CD4-positive, alpha-beta T cell (primary cell): ENCODE measurements around the gene ERC2. TPM values are rescaled to one million over a fixed set of nuclear protein-coding genes. Genes with fewer than 3 reads are reported as not detected.

Experiments used
- ATAC-seq: fragments of 200-7000 bp; cut with Tn5 transposase; one replicate; pipeline ENCODE4 v1.10.0; 2022; ENCODE audit warnings: mild to moderate bottlenecking; ENCODE audit not compliant: poor library complexity
- CTCF ChIA-PET: fragments of 350-600 bp; sonication (Branson Sonifier 250); formaldehyde crosslinking; loops from one replicate; lab custom pipeline; 2021; ENCODE audit warnings: antibody characterized with exemption, inconsistent platforms; lab: Charles Lee
- POLR2A ChIA-PET: fragments of 350-600 bp; sonication (Branson Sonifier 250); formaldehyde crosslinking; loops from one replicate; lab custom pipeline; 2021; ENCODE audit warnings: antibody characterized with exemption, inconsistent platforms; lab: Charles Lee
- DNase-seq, 14 experiments: peaks; one replicate each; pipeline ENCODE4 v3.0.0-alpha.2; 2013 to 2020; ENCODE audit warnings: mixed read lengths in 2 of 14
- H3K27ac ChIP-seq, 2 donors: one replicate each; pipeline versions ENCODE4 v1.5.1 to v1.7.0; 2013; ENCODE audit warnings: low read length in 2 of 2, low read depth in 1 of 2, mild to moderate bottlenecking in 1 of 2
- H3K27me3 ChIP-seq, 2 experiments: 1 replicate in 1 of 2; 2 replicates in 1 of 2; pipeline versions ENCODE4 v1.6.1 to v1.7.0; 2013; ENCODE audit warnings: low read length in 2 of 2, control low read depth in 1 of 2, mild to moderate bottlenecking in 1 of 2, moderate library complexity in 1 of 2; ENCODE audit not compliant: insufficient read depth in 2 of 2, control insufficient read depth in 1 of 2
- H3K36me3 ChIP-seq: one replicate; pipeline ENCODE4 v1.6.1; 2013; ENCODE audit warnings: low read length, control low read depth; ENCODE audit not compliant: insufficient read depth
- H3K4me1 ChIP-seq: one replicate; pipeline ENCODE4 v1.6.1; 2013; ENCODE audit warnings: low read length, control low read depth; ENCODE audit not compliant: insufficient read depth
- H3K4me3 ChIP-seq: one replicate; pipeline ENCODE4 v1.5.1; 2013; ENCODE audit warnings: mild to moderate bottlenecking, low read length, moderate library complexity
- H3K9me3 ChIP-seq, 2 experiments: 1 replicate in 1 of 2; 2 replicates in 1 of 2; pipeline versions ENCODE4 v1.6.1 to v1.7.0; 2013; ENCODE audit warnings: low read length in 2 of 2, mild to moderate bottlenecking in 2 of 2, control low read depth in 1 of 2, moderate library complexity in 1 of 2; ENCODE audit not compliant: control insufficient read depth in 1 of 2, insufficient read depth in 1 of 2
- H3K27ac Mint-ChIP-seq: one replicate; pipeline ENCODE4 v1.8.0; 2020; ENCODE audit warnings: mixed read lengths
- H3K27me3 Mint-ChIP-seq: one replicate; pipeline ENCODE4 v1.8.0; 2021; ENCODE audit warnings: mixed read lengths
- H3K36me3 Mint-ChIP-seq: one replicate; pipeline ENCODE4 v1.8.0; 2021; ENCODE audit warnings: low read depth, mixed read lengths
- H3K4me1 Mint-ChIP-seq: one replicate; pipeline ENCODE4 v1.8.0; 2021; ENCODE audit warnings: low read depth, mixed read lengths
- H3K4me3 Mint-ChIP-seq: one replicate; pipeline ENCODE4 v1.8.0; 2020; ENCODE audit warnings: mild to moderate bottlenecking, mixed read lengths
- H3K9me3 Mint-ChIP-seq: one replicate; pipeline ENCODE4 v1.8.0; 2020; ENCODE audit warnings: mixed read lengths
- intact Hi-C, 2 experiments: fragments of 100-400 bp; cut with DNase I in 1 of 2; cut with micrococcal nuclease in 1 of 2; formaldehyde crosslinking; loops; one replicate each; pipeline versions ENCODE4 v1.15.1 to v1.9.0; 2023 to 2025; cut with DNase I, micrococcal nuclease
- total RNA-seq, 174 experiments: library from RNA in 2 of 174; stranded (reverse) in 2 of 174; gene quantifications; one replicate each; pipeline ENCODE4 v1.2.3 and lab custom pipeline; 2021 to 2026
- TF ChIP-seq, protein P1 (sequence below): fragments of 200-600 bp; IDR thresholded peaks from one replicate; pipeline ENCODE4 v1.8.0; 2022; ENCODE audit warnings: antibody characterized with exemption, mild to moderate bottlenecking

The ERC2 gene
- total RNA-seq, 2 experiments from 2014 or later, result not detected

DNA sequence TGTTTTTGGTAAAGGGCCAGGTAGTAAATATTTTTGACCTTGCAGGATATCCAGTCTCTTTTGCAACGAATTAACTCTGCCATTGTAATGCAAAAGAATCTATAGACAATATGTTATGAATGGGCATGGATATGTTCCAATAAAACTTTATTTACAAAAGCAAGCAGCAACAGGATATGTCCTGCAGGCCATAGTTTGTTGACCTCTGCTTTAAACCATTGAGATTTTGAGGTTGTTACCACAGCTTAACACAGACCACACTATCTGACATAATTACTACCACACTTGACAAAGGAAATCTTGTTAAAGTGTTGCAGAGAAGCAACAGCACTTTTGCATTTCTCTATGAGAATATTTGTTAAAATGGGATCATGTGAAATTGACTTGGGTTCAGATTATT lies 349.3 kb downstream of the ERC2 start:
- ChIA-PET CTCF (no interaction called here), POLR2A (no interaction called here)
- no peak for DNase-seq
- Histone ChIP-seq H3K4me1 (no peaks in the 10 kb centered on the region), H3K4me3 (no peak overlapping the region), H3K36me3 (no peaks in the 10 kb centered on the region), H3K27me3 (no peaks in the 10 kb centered on the region), H3K9me3 (no peaks in the 10 kb centered on the region), H3K27ac (no peak overlapping the region)
- peaks cover 6% of the 10 kb centered on the region for H3K9me3 Mint-ChIP-seq
- TF ChIP-seq, protein P1, sequence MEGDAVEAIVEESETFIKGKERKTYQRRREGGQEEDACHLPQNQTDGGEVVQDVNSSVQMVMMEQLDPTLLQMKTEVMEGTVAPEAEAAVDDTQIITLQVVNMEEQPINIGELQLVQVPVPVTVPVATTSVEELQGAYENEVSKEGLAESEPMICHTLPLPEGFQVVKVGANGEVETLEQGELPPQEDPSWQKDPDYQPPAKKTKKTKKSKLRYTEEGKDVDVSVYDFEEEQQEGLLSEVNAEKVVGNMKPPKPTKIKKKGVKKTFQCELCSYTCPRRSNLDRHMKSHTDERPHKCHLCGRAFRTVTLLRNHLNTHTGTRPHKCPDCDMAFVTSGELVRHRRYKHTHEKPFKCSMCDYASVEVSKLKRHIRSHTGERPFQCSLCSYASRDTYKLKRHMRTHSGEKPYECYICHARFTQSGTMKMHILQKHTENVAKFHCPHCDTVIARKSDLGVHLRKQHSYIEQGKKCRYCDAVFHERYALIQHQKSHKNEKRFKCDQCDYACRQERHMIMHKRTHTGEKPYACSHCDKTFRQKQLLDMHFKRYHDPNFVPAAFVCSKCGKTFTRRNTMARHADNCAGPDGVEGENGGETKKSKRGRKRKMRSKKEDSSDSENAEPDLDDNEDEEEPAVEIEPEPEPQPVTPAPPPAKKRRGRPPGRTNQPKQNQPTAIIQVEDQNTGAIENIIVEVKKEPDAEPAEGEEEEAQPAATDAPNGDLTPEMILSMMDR, result no peak
- H3K27ac Mint-ChIP-seq, result no peak overlapping the region
- intact Hi-C loops, result no loop called here
- no peak overlapping the region for H3K4me3 Mint-ChIP-seq
- ATAC-seq, result no peak
- no peaks in the 10 kb centered on the region for H3K36me3 Mint-ChIP-seq
- no peaks in the 10 kb centered on the region for H3K27me3 Mint-ChIP-seq
- no peaks in the 10 kb centered on the region for H3K4me1 Mint-ChIP-seq

DNA sequence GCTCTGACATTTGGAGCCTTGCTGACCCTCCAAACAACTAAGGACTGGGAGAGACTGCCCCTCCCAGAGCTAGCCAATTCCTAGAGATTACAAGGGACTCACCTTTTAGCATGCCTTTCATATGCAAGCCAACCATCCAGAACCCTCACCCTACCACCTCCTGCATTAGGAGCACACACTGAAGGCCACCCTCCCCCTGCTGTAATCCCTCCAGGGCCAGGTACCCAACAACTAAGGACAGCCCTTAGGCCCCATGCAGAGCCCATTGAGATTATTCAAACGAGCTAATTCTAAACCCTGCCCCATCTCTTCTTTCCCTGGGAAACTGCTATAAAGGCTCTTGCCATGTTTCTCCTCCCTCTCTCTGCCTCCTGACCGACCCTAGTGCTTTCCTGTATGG lies 352.6 kb downstream of the ERC2 start:
- CTCF ChIA-PET, result no interaction called here
- Histone ChIP-seq H3K9me3 (no peaks in the 10 kb centered on the region), H3K27ac (no peak overlapping the region), H3K27me3 (no peaks in the 10 kb centered on the region), H3K4me3 (no peak overlapping the region), H3K36me3 (no peaks in the 10 kb centered on the region), H3K4me1 (no peaks in the 10 kb centered on the region)
- DNase-seq, result no peak
- H3K27ac Mint-ChIP-seq, result no peak overlapping the region
- H3K4me3 Mint-ChIP-seq, result no peak overlapping the region
- H3K4me1 Mint-ChIP-seq, result no peaks in the 10 kb centered on the region
- ATAC-seq, result no peak
- TF ChIP-seq, protein P1, result no peak
- no peaks in the 10 kb centered on the region for H3K27me3 Mint-ChIP-seq
- intact Hi-C loops, result no loop called here
- no peaks in the 10 kb centered on the region for H3K36me3 Mint-ChIP-seq
- peaks cover 7% of the 10 kb centered on the region for H3K9me3 Mint-ChIP-seq
- POLR2A ChIA-PET, result no interaction called here

DNA sequence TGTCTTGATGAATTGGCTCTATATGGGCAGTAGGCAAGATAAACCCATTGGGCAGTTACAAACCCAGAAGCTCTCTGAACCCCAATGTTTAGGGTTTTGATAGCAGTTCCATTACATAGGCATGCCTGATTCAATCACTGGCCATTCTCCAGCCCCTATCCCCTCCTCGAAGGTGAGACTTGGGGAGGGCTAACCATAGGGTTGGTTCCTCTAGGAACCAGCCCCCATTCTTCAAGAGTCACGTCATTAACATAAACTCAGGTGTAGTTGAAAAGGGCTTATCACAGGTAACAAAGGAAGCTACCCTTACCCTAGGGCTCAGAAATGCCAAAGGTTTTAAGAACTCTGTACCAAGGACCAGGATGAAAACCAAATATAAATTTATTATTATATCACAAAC lies 353.1 kb downstream of the ERC2 start:
- CTCF ChIA-PET, result no interaction called here
- H3K4me1 Mint-ChIP-seq, result no peaks in the 10 kb centered on the region

More for the DNA sequence above, 353.1 kb downstream of the ERC2 start:
- no peaks in the 10 kb centered on the region for H3K36me3 Mint-ChIP-seq
- DNase-seq (no peak), ATAC-seq (no peak)
- H3K27me3 Mint-ChIP-seq, result no peaks in the 10 kb centered on the region
- no peaks in the 10 kb centered on the region for H3K27me3 ChIP-seq
- no peak overlapping the region for H3K4me3 Mint-ChIP-seq
- no peaks in the 10 kb centered on the region for H3K36me3 ChIP-seq
- H3K4me3 ChIP-seq, result no peak overlapping the region
- POLR2A ChIA-PET, result no interaction called here
- intact Hi-C loops, result no loop called here
- no peak overlapping the region for H3K27ac Mint-ChIP-seq
- H3K9me3 Mint-ChIP-seq, result peaks cover 7% of the 10 kb centered on the region
- H3K9me3 ChIP-seq, result no peaks in the 10 kb centered on the region
- TF ChIP-seq, protein P1, result no peak
- no peaks in the 10 kb centered on the region for H3K4me1 ChIP-seq
- H3K27ac ChIP-seq, result no peak overlapping the region
